OCI-LY3 (cell line): ENCODE data around the gene ENPP1.

ENCODE experiments used
- EZH2phosphoT487 ChIP-seq: fragments of 200-600 bp; shearing (Covaris generic); IDR thresholded peaks from 2 replicates; pipeline ENCODE4 v1.6.1; 2018; ENCODE audit warnings: antibody characterized with exemption, mixed run types, low read depth
- TF ChIP-seq, protein P1 (sequence below): fragments of 200-600, 300-600 bp; sonication (generic); IDR thresholded peaks from 2 replicates; pipeline ENCODE4 v1.5.1; 2014; ENCODE audit warnings: antibody characterized with exemption, low read length, low read depth

DNA sequence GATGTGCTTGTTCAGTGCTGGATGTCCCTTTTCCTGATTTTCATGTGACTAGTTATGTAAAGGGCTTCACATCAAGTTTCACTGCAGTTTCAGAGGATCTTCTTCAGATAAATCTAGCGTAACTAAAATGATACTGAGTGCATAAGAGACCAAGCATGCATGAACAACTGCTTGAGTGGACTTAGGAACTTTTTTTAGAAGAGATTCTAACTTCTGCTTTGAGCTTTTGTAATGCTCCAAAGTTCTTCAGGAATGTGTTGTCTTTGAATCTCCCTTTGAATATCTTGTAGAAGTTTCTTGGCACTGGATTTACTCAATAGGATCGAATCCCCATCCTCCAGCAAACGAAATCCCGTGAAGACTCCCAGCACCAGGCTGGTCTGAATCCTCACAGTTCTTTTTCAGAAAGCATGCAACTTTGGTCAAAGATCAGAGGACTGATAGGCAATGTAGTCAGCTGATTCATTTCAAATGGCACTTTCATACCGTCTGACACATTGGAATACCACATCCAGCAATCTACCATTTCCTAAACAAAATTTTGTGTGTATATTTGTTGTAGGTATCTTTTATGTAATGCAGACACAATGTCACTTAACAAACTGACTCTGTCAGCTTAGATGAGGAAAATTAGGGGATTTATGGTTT, 33.2 kb downstream of the ENPP1 start:
- no peak for TF ChIP-seq EZH2phosphoT487
- TF ChIP-seq, protein P1, sequence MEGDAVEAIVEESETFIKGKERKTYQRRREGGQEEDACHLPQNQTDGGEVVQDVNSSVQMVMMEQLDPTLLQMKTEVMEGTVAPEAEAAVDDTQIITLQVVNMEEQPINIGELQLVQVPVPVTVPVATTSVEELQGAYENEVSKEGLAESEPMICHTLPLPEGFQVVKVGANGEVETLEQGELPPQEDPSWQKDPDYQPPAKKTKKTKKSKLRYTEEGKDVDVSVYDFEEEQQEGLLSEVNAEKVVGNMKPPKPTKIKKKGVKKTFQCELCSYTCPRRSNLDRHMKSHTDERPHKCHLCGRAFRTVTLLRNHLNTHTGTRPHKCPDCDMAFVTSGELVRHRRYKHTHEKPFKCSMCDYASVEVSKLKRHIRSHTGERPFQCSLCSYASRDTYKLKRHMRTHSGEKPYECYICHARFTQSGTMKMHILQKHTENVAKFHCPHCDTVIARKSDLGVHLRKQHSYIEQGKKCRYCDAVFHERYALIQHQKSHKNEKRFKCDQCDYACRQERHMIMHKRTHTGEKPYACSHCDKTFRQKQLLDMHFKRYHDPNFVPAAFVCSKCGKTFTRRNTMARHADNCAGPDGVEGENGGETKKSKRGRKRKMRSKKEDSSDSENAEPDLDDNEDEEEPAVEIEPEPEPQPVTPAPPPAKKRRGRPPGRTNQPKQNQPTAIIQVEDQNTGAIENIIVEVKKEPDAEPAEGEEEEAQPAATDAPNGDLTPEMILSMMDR, result no peak
